ENCODE results near the gene TFPT.
"Not testable (repeated sequence)": the region's sequence is repeated elsewhere in the genome, so short reads cannot be mapped to it uniquely, and the experiment has no call there.

Gene TFPT

GRCh38 chr19:54124393-54124792 is 8.9 kb upstream of the TFPT start:
- no peak for DNase-seq (ENCODE audit: low read depth in 2 of 2)

DNA sequence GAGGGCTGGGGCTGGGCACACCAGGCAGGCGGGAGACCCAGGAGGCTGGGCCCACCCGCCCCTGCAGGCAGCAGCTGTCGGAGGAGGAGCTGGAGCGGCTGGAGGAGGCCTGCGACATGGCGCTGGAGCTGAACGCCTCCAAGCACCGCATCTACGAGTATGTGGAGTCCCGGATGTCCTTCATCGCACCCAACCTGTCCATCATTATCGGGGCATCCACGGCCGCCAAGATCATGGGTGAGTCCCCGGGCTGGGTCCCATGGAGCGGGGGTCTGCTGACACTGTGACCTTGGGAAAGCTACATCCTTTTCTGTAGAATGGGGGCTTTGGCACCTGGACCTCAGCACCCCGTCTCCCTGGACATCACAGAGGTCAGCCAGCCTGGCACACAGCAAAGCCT is 8.2 kb upstream of the TFPT start:
- no peak for DNase-seq (ENCODE audit: low read depth in 2 of 2)

- no peak for DNase-seq (ENCODE audit: low read depth in 2 of 2)
Observed at GRCh38 chr19:54121259-54121658, 5.8 kb upstream of the TFPT start.

- DNase-seq (ENCODE audit: low read depth in 2 of 2): no peak
Observed at GRCh38 chr19:54114340-54115108, 933 bp downstream of the TFPT start.

GRCh38 chr19:54109651-54110050 is 5.8 kb downstream of the TFPT start:
- DNase-seq (ENCODE audit: low read depth in 2 of 2): no peak

GRCh38 chr19:54108496-54108895 is 7.0 kb downstream of the TFPT start:
- DNase-seq (ENCODE audit: low read depth in 2 of 2): no peak

DNA sequence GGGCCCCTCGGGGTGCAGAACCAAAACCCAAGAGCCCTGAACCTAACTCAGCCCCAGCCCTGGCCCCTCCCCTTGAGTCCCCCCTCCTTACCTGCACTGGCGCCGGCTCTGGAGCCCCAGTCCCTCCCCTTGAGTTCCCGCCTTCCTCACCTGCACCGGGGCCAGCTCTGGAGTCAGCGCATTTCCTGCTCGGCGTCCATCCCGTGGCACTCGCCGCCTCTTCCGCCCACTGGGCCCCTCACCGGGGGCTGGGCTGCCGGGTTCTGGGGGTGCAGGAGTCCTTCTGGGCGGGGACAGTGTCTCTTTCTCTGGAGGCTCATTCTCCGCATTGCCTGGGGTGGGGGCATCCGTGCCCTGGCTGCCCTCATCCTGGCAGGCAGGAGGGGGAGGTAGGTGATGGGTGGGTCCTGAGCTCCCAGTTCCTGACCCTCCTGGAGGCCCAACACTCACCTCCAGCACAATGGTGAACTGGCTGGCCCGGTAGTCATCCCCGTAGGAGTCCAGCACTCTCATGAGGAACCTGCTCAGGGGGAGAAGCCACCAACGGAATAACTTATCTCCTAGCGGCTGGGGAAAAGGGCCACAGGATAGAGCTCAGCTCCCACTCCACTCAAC is 7.5 kb downstream of the TFPT start:
- no peak for DNase-seq (ENCODE audit: low read depth in 2 of 2)

DNA sequence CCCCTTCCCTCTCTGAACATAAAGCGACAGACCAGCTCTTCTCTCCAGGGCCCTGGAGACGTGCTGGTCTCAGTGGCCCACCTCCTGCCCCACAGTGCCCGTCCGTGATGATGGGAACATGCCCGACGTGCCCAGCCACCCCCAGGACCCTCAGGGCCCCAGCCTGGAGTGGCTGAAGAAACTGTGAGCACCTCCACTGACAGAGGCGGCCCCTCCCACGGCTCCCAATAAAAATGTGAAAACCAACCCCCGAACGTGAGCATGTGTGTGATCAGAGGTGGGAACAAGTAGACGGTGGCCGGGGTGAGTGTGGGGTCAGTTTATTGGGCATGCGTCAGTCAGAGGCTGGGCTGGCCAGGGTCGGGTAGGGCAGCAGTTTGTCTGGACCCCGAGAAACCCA is 8.7 kb downstream of the TFPT start:
- DNase-seq (ENCODE audit: low read depth in 2 of 2): no peak

GRCh38 chr19:54105796-54106195 is 9.7 kb downstream of the TFPT start:
- no peak for DNase-seq (ENCODE audit: low read depth in 2 of 2)

DNA sequence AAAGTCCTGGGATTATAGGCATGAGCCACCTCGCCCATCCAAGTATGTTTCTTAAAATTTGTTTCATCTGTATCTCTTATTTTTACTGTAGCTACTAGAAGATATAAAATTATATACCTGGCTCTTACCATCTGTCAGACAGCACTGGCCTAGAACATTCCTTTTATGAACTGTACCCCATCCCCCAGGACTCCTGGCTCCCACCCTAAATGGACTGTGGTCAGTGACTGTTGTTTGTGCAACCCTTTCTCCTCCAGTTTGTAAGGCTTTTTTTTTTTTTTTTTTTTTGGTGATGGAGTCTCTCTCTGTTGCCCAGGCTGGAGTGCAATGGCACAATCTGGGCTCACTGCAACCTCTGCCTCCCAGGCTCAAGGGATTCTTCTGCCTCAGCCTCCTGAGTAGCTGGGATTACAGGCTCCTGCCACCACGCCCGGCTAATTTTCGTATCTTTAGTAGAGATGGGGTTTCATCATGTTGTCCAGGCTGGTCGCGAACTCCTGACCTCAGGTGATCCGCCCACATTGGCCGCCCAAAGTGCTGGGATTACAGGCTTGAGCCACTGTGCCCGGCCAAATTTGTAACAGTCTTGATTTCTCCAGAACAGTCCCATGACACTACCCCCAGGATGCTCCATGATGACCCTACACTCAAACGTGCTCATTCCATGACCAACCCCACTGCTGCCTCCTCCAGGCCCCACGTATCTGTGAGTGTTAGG is 10.3 kb downstream of the TFPT start:
- no peak for DNase-seq (ENCODE audit: low read depth in 2 of 2)

GRCh38 chr19:54102421-54103169 is 12.9 kb downstream of the TFPT start, which contains the start of gene NDUFA3:
NDUFA3 (plus strand) TSS chr19:54102855; CDS start chr19:54102879, 24 bp downstream.
- peak; percentile 93 to 94 for DNase-seq (ENCODE audit: low read depth in 2 of 2)

DNA sequence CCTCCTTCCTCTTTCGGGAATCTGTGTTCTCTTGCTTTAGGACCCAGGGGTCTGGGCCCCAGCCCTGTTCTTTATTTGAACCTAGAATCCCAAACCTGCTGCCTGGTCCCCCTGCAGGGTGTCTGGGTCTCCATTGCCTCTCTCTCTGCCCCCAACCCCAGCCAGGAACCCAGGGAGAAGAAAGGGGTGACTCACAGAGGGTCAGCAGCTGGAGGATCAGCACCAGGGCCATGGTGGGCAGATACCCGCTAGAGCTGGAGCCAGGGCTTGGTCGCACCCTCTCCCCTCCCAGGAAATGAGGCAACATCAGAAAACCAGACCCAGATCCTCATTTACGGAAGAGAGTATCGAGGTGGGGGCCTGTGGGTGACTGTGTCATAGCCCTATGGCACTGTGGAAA is 14.9 kb downstream of the TFPT start, which contains the start of gene OSCAR:
Gene OSCAR (minus strand): TSS at position 243 of the 400 bp plus-strand sequence. CDS start 11 bp downstream, at position 232.
- DNase-seq (ENCODE audit: low read depth in 2 of 2): no peak

DNA sequence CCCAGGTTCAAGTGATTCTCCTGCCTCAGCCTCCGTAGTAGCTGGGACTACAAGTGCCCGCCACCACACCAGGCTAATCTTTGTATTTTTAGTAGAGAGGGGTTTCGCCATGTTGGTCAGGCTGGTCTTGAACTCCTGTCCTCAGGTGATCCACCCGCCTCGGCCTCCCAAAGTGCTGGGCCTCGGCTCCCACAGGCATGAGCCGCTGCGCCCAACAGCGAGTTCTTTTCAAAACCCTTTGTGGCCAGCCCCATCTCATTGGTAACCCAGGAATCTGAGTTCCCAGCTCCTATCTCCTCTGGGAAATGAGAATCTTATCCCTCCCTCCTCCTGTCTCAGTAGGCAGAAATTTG is 15.6 kb downstream of the TFPT start:
- DNase-seq (ENCODE audit: low read depth in 2 of 2): not testable (repeated sequence)

DNA sequence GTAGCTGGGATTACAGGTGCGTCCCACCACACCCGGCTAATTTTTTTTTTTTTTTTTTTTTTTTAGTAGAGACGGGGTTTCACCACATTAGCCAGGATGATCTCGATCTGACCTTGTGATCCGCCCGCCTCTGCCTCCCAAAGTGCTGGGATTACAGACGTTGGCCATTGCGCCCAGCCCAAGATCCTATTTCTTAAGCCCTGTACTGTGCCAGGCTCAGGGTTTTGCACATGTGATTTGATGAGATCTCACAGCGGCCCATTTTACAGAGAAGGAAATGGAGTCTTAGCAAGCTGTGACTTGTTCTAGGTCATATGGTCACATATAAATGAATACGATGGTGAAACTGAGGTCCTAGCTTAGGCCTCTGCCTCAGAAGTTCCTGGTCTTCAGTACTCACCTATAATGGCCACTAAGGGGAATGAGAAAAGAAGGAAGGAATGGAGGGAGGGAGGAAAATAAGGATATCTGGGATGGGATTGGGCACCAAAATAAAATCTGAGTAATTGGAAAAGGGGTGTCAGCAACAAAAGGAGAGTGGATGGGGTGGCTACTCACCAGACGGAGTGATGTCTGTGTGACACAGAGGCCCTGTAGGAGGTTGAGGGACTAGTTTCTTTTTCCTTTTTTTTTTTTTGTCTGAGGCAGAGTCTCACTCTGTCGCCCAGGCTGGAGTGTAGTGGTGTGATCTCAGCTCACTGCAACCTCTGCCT is 16.1 kb downstream of the TFPT start:
- DNase-seq (ENCODE audit: low read depth in 2 of 2): no peak

GRCh38 chr19:54096617-54097106 is 18.8 kb downstream of the TFPT start:
- no peak for DNase-seq (ENCODE audit: low read depth in 2 of 2)

- DNase-seq (ENCODE audit: low read depth in 2 of 2): peak in 1 of 2 experiments; percentile 32
Observed at GRCh38 chr19:54095859-54096616, 19.4 kb downstream of the TFPT start.

DNA sequence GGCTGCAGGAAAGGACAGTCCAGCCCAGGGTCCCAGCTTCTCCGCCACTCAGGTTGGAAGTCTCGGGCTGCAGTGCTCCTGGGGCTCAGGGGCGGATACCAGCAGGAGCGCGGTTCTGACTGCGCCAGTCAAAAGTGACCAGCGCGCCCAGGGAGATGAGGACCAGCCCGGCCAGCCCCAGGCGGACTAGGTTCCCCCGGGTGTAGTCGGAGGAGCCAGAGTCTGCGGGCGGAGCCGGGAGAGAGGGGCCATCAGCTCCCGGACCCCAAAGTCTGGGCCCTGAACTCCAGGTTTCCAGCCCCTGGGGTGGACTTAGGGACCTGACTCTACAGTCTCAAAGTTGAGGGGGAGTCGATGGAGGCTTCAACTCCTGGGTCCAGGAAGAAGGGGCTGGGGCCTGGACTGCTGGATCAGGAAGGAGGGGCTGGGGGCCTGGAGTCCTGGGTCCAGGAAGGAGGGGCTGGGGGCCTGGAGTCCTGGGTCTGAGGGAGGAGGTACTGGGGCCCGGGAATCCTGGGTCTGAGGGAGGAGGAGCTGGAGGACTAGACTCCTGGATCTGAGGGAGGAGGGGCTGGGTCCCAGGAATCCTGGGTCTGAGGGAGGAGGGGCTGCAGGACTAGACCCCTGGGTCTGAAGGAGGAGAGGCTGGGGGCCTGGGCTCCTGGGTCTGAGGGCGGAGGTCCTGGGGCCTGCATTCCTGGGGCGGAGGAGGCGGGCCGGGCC is 20.2 kb downstream of the TFPT start:
- no peak for DNase-seq (ENCODE audit: low read depth in 2 of 2)

DNA sequence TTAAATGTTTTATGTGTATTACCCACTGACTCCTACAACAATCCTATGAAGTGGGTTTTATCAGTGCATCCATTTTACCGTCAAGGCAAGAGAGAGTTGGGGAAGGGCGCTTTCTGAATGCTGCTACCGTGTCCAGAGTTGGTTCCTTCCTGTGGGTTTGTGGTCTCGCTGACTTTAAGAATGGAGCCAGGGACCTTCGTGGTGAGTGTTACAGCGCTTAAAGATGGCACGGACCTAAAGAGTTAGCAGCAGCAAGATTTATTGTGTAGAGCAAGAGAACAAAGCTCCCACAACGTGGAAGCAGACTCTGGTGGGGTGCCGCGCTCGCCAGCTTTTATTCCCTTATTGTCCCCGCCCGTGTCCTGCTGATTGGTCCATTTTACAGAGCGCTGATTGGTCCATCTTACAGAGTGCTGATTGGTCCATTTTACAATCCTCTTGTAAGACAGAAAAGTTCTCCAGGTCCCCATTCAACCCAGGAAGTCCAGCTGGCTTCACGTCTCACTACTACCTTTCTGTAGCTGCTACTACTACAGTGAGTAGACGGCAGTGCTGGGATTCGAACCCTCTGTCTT is 20.9 kb downstream of the TFPT start:
- DNase-seq (ENCODE audit: low read depth in 2 of 2): no peak

DNA sequence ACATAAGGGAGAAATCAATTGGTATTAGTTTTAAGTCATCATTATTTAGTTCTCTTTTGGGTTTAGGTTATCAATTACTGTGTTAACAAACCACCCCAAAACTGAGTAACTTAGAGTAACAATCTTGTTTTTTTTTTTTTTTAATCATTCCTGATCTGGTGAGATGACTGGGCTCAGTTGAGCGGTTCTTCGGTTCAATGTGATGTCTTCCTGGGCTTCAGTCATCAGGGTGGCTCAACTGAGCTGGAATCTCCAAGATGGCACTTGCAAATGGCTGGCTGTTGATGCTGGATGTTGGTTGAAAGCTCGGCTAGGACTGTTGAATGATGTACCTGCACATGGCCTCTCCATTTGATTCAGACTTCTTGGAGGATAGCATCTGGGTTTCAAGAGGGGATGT is 31.0 kb downstream of the TFPT start:
- no peak for DNase-seq (ENCODE audit: low read depth in 2 of 2)

All from stimulated activated CD4-positive, alpha-beta T cell treated with anti-CD3 and anti-CD28 coated beads, Interleukin-12 subunit alpha, Interleukin-12 subunit beta, amount 100 ng/mL, for 24 hours (primary cell).